Hepatocyte (in vitro differentiated cells): ENCODE measurements around the gene MS4A13. TPM values are rescaled to one million over a fixed set of nuclear protein-coding genes. Genes with fewer than 3 reads are reported as not detected.
"Not testable (repeated sequence)": the region's sequence is repeated elsewhere in the genome, so short reads cannot be mapped to it uniquely, and the experiment has no call there.

Source experiments
- DNase-seq: peaks from one replicate; pipeline ENCODE4 v3.0.0-alpha.2; 2016; ENCODE audit warnings: low spot score
- H2AFZ ChIP-seq: fragments of 200-600 bp; sonication (generic); 2 replicates; pipeline ENCODE4 v1.6.0; 2016; ENCODE audit warnings: antibody characterized with exemption, mild to moderate bottlenecking
- H3K27ac ChIP-seq: fragments of 200-600 bp; sonication (generic); 2 replicates; pipeline ENCODE4 v1.5.1; 2016; ENCODE audit warnings: mild to moderate bottlenecking
- H3K27me3 ChIP-seq: fragments of 200-600 bp; sonication (generic); 2 replicates; pipeline ENCODE4 v1.6.1; 2016
- H3K36me3 ChIP-seq: fragments of 200-600 bp; sonication (generic); replicated peaks from 2 replicates; pipeline ENCODE4 v1.5.1; 2016; ENCODE audit warnings: low read depth; ENCODE audit not compliant: insufficient read depth
- H3K4me1 ChIP-seq: fragments of 200-600 bp; sonication (generic); 2 replicates; pipeline ENCODE4 v1.5.1; 2016; ENCODE audit warnings: mild to moderate bottlenecking, moderate library complexity; ENCODE audit not compliant: insufficient read depth
- H3K4me2 ChIP-seq: fragments of 200-600 bp; sonication (generic); 2 replicates; pipeline ENCODE4 v1.6.0; 2016
- H3K4me3 ChIP-seq: fragments of 200-600 bp; sonication (generic); 2 replicates; pipeline ENCODE4 v1.5.1; 2016; ENCODE audit warnings: mild to moderate bottlenecking
- H3K79me2 ChIP-seq: fragments of 200-600 bp; sonication (generic); 2 replicates; pipeline ENCODE4 v1.6.0; 2017; ENCODE audit warnings: mild to moderate bottlenecking
- H3K9me2 ChIP-seq: fragments of 200-600 bp; sonication (generic); replicated peaks from 2 replicates; pipeline ENCODE4 v1.6.0; 2017; ENCODE audit warnings: mild to moderate bottlenecking; ENCODE audit not compliant: insufficient read depth
- H3K9me3 ChIP-seq: fragments of 200-600 bp; sonication (generic); 2 replicates; pipeline ENCODE4 v1.5.1; 2016; ENCODE audit warnings: low read depth, mild to moderate bottlenecking
- H4K20me1 ChIP-seq: fragments of 200-600 bp; sonication (generic); 2 replicates; pipeline ENCODE4 v1.6.0; 2016; ENCODE audit warnings: mild to moderate bottlenecking; ENCODE audit not compliant: insufficient read depth, poor library complexity, severe bottlenecking
- EZH2 ChIP-seq: fragments of 200-600 bp; sonication (generic); IDR thresholded peaks from 2 replicates; pipeline ENCODE4 v1.6.1; 2016; ENCODE audit warnings: antibody characterized with exemption, mild to moderate bottlenecking, borderline replicate concordance
- EZH2phosphoT487 ChIP-seq: fragments of 200-600 bp; sonication (generic); IDR thresholded peaks from one replicate; pipeline ENCODE4 v1.6.1; 2018; ENCODE audit warnings: antibody characterized with exemption, mild to moderate bottlenecking, low read depth, moderate library complexity; ENCODE audit not compliant: unreplicated experiment, severe bottlenecking
- WGBS: methylation state at CpG from one replicate; pipeline ENCODE4 v1.1.6; 2016; ENCODE audit warnings: low lambda C conversion rate; ENCODE audit errors: missing lambda C conversion rate; 5-methylcytosine and 5-hydroxymethylcytosine counted together
- polyA plus RNA-seq: library from polyadenylated mRNA; unstranded; fragments of >200 nt; fragmentation: Nextera tagmentation; extraction: Ambion mirVana; gene quantifications from 2 replicates; pipeline ENCODE4 v1.2.1, GENCODE V29; 2016
- total RNA-seq: library from RNA; depleted of rRNA; stranded (reverse); fragments of >200 nt; gene quantifications from 2 replicates; pipeline ENCODE4 v1.2.3, GENCODE V29; 2014
- TF ChIP-seq, protein P1 (sequence below): fragments of 200-600 bp; sonication (generic); IDR thresholded peaks from 2 replicates; pipeline ENCODE4 v1.5.1; 2016; ENCODE audit warnings: antibody characterized with exemption, mild to moderate bottlenecking; ENCODE audit not compliant: poor library complexity

Gene MS4A13
- total and polyA plus RNA-seq, 2 experiments from 2014 or later = not detected

GRCh38 chr11:60528465-60528864, 13.3 kb downstream of the MS4A13 start:
- no peaks in the 10 kb centered on the region for H4K20me1 ChIP-seq
- DNase-seq = no peak
- no peaks in the 10 kb centered on the region for H3K4me1 ChIP-seq
- no peak for TF ChIP-seq EZH2phosphoT487
- TF ChIP-seq EZH2 = no peak
- TF ChIP-seq, protein P1, sequence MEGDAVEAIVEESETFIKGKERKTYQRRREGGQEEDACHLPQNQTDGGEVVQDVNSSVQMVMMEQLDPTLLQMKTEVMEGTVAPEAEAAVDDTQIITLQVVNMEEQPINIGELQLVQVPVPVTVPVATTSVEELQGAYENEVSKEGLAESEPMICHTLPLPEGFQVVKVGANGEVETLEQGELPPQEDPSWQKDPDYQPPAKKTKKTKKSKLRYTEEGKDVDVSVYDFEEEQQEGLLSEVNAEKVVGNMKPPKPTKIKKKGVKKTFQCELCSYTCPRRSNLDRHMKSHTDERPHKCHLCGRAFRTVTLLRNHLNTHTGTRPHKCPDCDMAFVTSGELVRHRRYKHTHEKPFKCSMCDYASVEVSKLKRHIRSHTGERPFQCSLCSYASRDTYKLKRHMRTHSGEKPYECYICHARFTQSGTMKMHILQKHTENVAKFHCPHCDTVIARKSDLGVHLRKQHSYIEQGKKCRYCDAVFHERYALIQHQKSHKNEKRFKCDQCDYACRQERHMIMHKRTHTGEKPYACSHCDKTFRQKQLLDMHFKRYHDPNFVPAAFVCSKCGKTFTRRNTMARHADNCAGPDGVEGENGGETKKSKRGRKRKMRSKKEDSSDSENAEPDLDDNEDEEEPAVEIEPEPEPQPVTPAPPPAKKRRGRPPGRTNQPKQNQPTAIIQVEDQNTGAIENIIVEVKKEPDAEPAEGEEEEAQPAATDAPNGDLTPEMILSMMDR = no peak
- 77% methylated on average over 1 of the region's 1 CpG for WGBS
- no peaks in the 10 kb centered on the region for H3K9me3 ChIP-seq
- no peaks in the 10 kb centered on the region for H3K9me2 ChIP-seq
- H3K36me3 ChIP-seq = no peaks in the 10 kb centered on the region
- H3K27me3 ChIP-seq = no peaks in the 10 kb centered on the region
- H3K27ac ChIP-seq = no peak overlapping the region
- no peak overlapping the region for H3K4me2 ChIP-seq
- H2AFZ ChIP-seq = no peak overlapping the region
- no peak overlapping the region for H3K4me3 ChIP-seq
- H3K79me2 ChIP-seq = no peaks in the 10 kb centered on the region

GRCh38 chr11:60528934-60529333, 13.7 kb downstream of the MS4A13 start:
- H3K9me3 ChIP-seq = no peaks in the 10 kb centered on the region
- DNase-seq = no peak
- H3K79me2 ChIP-seq = no peaks in the 10 kb centered on the region
- no peaks in the 10 kb centered on the region for H4K20me1 ChIP-seq
- WGBS = 23% methylated on average over 1 of the region's 1 CpG
- no peak overlapping the region for H2AFZ ChIP-seq
- H3K27me3 ChIP-seq = no peaks in the 10 kb centered on the region
- no peaks in the 10 kb centered on the region for H3K4me1 ChIP-seq
- H3K27ac ChIP-seq = no peak overlapping the region
- no peak for TF ChIP-seq EZH2
- TF ChIP-seq, protein P1 = no peak
- TF ChIP-seq EZH2phosphoT487 = no peak
- H3K9me2 ChIP-seq = no peaks in the 10 kb centered on the region
- no peaks in the 10 kb centered on the region for H3K36me3 ChIP-seq
- no peak overlapping the region for H3K4me3 ChIP-seq
- H3K4me2 ChIP-seq = no peak overlapping the region

DNA sequence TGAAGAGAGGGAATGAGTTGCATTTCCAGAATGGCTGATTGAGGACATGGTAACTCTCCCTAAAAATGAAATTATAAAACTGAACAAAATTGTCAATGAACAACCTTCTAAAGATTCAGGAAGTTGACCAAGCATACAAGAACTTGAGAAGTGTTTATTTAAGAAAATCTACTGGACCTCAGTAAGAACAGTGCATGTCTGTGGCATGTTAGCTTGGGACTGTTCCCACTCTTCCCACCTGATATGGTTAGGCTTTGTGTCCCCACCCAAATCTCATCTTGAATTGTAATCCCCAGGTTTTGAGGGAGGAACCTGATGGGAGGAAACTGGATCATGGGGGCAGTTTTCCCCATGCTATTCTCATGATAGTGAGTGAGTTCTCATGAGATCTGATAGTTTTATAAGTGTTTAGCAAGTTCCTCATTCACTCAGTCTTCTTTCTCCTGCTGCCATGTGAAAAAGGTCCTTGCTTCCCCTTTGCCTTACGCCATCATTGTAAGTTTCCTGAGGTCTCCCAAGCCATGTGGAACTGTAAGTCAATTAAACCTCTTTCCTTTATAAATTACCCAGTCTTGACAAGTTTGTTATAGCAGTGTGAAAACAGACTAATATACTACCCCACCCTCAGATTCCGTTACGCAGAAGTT, 15.4 kb downstream of the MS4A13 start:
- Histone ChIP-seq H3K27me3 (no peaks in the 10 kb centered on the region), H3K27ac (no peak overlapping the region), H3K4me1 (no peaks in the 10 kb centered on the region), H2AFZ (no peak overlapping the region), H3K36me3 (no peaks in the 10 kb centered on the region), H3K9me3 (no peaks in the 10 kb centered on the region), H3K4me3 (no peak overlapping the region), H3K4me2 (no peak overlapping the region), H3K9me2 (no peaks in the 10 kb centered on the region), H3K79me2 (no peaks in the 10 kb centered on the region), H4K20me1 (no peaks in the 10 kb centered on the region)
- DNase-seq = no peak
- no peak for TF ChIP-seq EZH2
- TF ChIP-seq EZH2phosphoT487 = no peak
- TF ChIP-seq, protein P1 = no peak
- WGBS = 83% methylated on average over 3 of the region's 3 CpGs

DNA sequence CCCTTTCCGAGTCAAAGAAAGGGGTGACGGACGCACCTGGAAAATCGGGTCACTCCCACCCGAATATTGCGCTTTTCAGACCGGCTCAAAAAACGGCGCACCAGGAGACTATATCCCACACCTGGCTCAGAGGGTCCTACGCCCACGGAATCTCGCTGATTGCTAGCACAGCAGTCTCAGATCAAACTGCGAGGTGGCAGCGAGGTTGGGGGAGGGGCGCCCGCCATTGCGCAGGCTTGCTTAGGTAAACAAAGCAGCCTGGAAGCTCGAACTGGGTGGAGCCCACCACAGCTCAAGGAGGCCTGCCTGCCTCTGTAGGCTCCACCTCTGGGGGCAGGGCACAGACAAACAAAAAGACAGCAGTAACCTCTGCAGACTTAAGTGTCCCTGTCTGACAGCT, 17.2 kb downstream of the MS4A13 start:
- H3K9me2 ChIP-seq, H3K4me3 ChIP-seq, H3K27ac ChIP-seq, H3K9me3 ChIP-seq, H3K27me3 ChIP-seq, H3K4me1 ChIP-seq, H4K20me1 ChIP-seq, H3K36me3 ChIP-seq, H3K4me2 ChIP-seq, H3K79me2 ChIP-seq, H2AFZ ChIP-seq, DNase-seq: not testable (repeated sequence)
- 83% methylated on average over 11 of the region's 18 CpGs for WGBS

- not testable (repeated sequence) for H4K20me1 ChIP-seq
Observed at GRCh38 chr11:60538627-60539026, 23.4 kb downstream of the MS4A13 start.

More at GRCh38 chr11:60538627-60539026, 23.4 kb downstream of the MS4A13 start:
- not testable (repeated sequence) for H3K27me3 ChIP-seq, H3K27ac ChIP-seq, H3K9me3 ChIP-seq, H3K79me2 ChIP-seq, H2AFZ ChIP-seq, H3K9me2 ChIP-seq, DNase-seq, H3K4me2 ChIP-seq, H3K36me3 ChIP-seq, H3K4me1 ChIP-seq, H3K4me3 ChIP-seq
